Endothelial cell of umbilical vein (primary cell): ENCODE data around the gene AGTPBP1. TPM values are rescaled to one million over a fixed set of nuclear protein-coding genes. Genes with fewer than 3 reads are reported as not detected.
"Not testable (repeated sequence)": the region's sequence is repeated elsewhere in the genome, so short reads cannot be mapped to it uniquely, and the experiment has no call there.

Source experiments
- BruUV-seq: library from RNA; stranded (reverse); fragments of 400-500 nt; replicated peaks from 2 replicates; lab custom pipeline; 2021; lab: Mats Ljungman, UMichigan
- CTCF ChIA-PET: fragments of 300-600, 350-600 bp; sonication (Branson Sonifier 250); formaldehyde crosslinking; loops from one replicate; lab custom pipeline; 2021; ENCODE audit warnings: antibody characterized with exemption, inconsistent platforms; lab: Charles Lee
- POLR2A ChIA-PET: fragments of 300-600, 350-600 bp; sonication (Branson Sonifier 250); formaldehyde crosslinking; loops from one replicate; lab custom pipeline; 2021; ENCODE audit warnings: antibody characterized with exemption, inconsistent platforms; lab: Charles Lee
- DNase-seq: peaks from one replicate; pipeline ENCODE4 v3.0.0-alpha.2; 2011; ENCODE audit warnings: low read depth, low spot score
- FAIRE-seq: peaks from 2 replicates; lab custom pipeline; 2011; peaks lifted over from hg19 to GRCh38; lab: Jason Lieb, UNC
- H2AFZ ChIP-seq: 2 replicates; pipeline ENCODE4 v1.6.0; 2012; ENCODE audit warnings: low read depth, low read length, control low read depth, inconsistent platforms
- H3K27ac ChIP-seq: 2 replicates; pipeline ENCODE4 v1.5.1; 2011; ENCODE audit warnings: low read depth, mild to moderate bottlenecking, control low read depth, low read length, moderate library complexity; ENCODE audit not compliant: insufficient read depth
- H3K27me3 ChIP-seq, 2 experiments: 2 replicates each; pipeline versions ENCODE4 v1.6.0 to v1.6.1; 2011; ENCODE audit warnings: low read length in 2 of 2, mixed read lengths in 1 of 2; ENCODE audit not compliant: control insufficient read depth in 2 of 2, insufficient read depth in 2 of 2
- H3K36me3 ChIP-seq, 2 experiments: 2 replicates in 1 of 2; 3 replicates in 1 of 2; pipeline ENCODE4 v1.5.1; 2011; ENCODE audit warnings: low read length in 2 of 2, mild to moderate bottlenecking in 1 of 2, moderate library complexity in 1 of 2; ENCODE audit not compliant: control insufficient read depth in 2 of 2, insufficient read depth in 2 of 2; ENCODE audit errors: extremely low read depth in 1 of 2
- H3K4me1 ChIP-seq: 3 replicates; pipeline ENCODE4 v1.5.1; 2011; ENCODE audit warnings: mild to moderate bottlenecking, low read length; ENCODE audit not compliant: control insufficient read depth, insufficient read depth; ENCODE audit errors: extremely low read depth
- H3K4me2 ChIP-seq: 2 replicates; pipeline ENCODE4 v1.6.1; 2011; ENCODE audit warnings: low read length, control low read depth, mixed read lengths; ENCODE audit not compliant: insufficient read depth
- H3K4me3 ChIP-seq, 3 experiments: fragments of 200-600 bp in 1 of 3; sonication (generic), shearing (Covaris generic) in 1 of 3; replicated peaks in 1 of 3; 2 replicates each; pipeline ENCODE4 v1.5.1; 2011 to 2016; ENCODE audit warnings: control low read depth in 3 of 3, low read length in 3 of 3, mild to moderate bottlenecking in 2 of 3, inconsistent platforms in 1 of 3, low read depth in 1 of 3, moderate library complexity in 1 of 3; ENCODE audit not compliant: insufficient read depth in 1 of 3
- H3K79me2 ChIP-seq: 2 replicates; pipeline ENCODE4 v1.6.0; 2012; ENCODE audit warnings: low read length, inconsistent platforms; ENCODE audit not compliant: control insufficient read depth, insufficient read depth
- H3K9ac ChIP-seq: replicated peaks from 2 replicates; pipeline ENCODE3; 2011; ENCODE audit warnings: low read length, control low read depth; ENCODE audit not compliant: insufficient read depth; ENCODE audit errors: extremely low read depth
- H3K9me1 ChIP-seq: replicated peaks from 3 replicates; pipeline ENCODE4 v1.6.0; 2011; ENCODE audit warnings: mild to moderate bottlenecking, low read length; ENCODE audit not compliant: control insufficient read depth, insufficient read depth; ENCODE audit errors: extremely low read depth
- H3K9me3 ChIP-seq: replicated peaks from 2 replicates; pipeline ENCODE4 v1.5.1; 2012; ENCODE audit warnings: low read length, inconsistent platforms; ENCODE audit not compliant: control insufficient read depth, insufficient read depth
- H4K20me1 ChIP-seq: replicated peaks from 2 replicates; pipeline ENCODE3; 2011; ENCODE audit warnings: mild to moderate bottlenecking, low read length; ENCODE audit not compliant: control insufficient read depth, insufficient read depth; ENCODE audit errors: extremely low read depth
- EZH2 ChIP-seq: IDR thresholded peaks from 2 replicates; pipeline ENCODE4 v1.6.1; 2012; ENCODE audit warnings: borderline replicate concordance, low read depth, mild to moderate bottlenecking, moderate library complexity, low read length, inconsistent platforms; ENCODE audit not compliant: severe bottlenecking
- FOS ChIP-seq: IDR thresholded peaks from 2 replicates; pipeline ENCODE4 v1.6.1; 2011; ENCODE audit warnings: mild to moderate bottlenecking, low read length, moderate library complexity, borderline replicate concordance; ENCODE audit not compliant: insufficient read depth
- GATA2 ChIP-seq: IDR thresholded peaks from 2 replicates; pipeline ENCODE4 v1.7.0; 2011; ENCODE audit warnings: low read depth, mild to moderate bottlenecking, moderate library complexity, mixed read lengths, low read length; ENCODE audit not compliant: insufficient read length, insufficient read depth
- JUN ChIP-seq: IDR thresholded peaks from 2 replicates; pipeline ENCODE4 v1.6.1; 2011; ENCODE audit warnings: borderline replicate concordance, low read depth; ENCODE audit not compliant: insufficient read length, insufficient read depth
- dilution Hi-C: fragments of 300-500 bp; cut with MboI; formaldehyde crosslinking; loops from one replicate; pipeline ENCODE4 v1.15.0; 2019; ENCODE audit warnings: low sequenced_read_pairs; ENCODE audit not compliant: extremely low pct_ligation_motif_present
- intact Hi-C: fragments of 100-400 bp; cut with micrococcal nuclease; formaldehyde crosslinking; loops from one replicate; pipeline ENCODE4 v1.10.0; 2022
- polyA plus RNA-seq, 4 experiments: library from polyadenylated mRNA; depleted of rRNA in 3 of 4; stranded (reverse) in 3 of 4; unstranded in 1 of 4; fragments of >200 nt; gene quantifications; 2 replicates each; pipeline versions ENCODE4 v1.2.1 to v1.2.3, GENCODE V29; 2011 to 2012; ENCODE audit warnings: missing spikeins in 1 of 4
- total RNA-seq: library from RNA; stranded (reverse); gene quantifications from 2 replicates; pipeline ENCODE4 v1.2.3, GENCODE V29; 2021

Gene AGTPBP1
- total and polyA plus RNA-seq, 2 donors (not counting 3 experiments of a cell fraction or from before 2014, with no cell fraction given) = 4.2 to 18.4 TPM

DNA sequence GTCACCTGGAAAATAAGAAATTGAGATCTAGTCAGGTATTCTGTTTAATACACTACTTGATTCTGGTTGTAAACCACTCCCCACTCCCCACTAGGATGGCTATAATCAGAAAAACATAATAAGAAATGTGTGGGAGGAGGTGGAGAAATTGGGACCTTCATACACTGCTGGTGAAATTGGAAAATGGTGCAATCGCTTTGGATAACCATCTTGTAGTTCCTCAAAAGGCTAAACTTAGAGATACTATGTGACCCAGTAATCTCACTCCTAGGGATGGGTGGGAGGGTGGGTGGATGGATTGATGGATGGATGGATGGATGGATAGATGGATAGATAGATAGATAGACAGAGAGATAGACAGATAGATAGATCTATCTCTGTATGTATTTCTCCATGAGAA is 14.5 kb upstream of the AGTPBP1 start:
- H3K4me2 ChIP-seq, H3K36me3 ChIP-seq, H2AFZ ChIP-seq, FAIRE-seq, DNase-seq, H3K4me3 ChIP-seq, POLR2A ChIA-PET, H3K79me2 ChIP-seq, H3K9ac ChIP-seq, BruUV-seq, H3K9me3 ChIP-seq, CTCF ChIA-PET, H3K27me3 ChIP-seq, H3K27ac ChIP-seq, dilution Hi-C loops, H3K9me1 ChIP-seq, H4K20me1 ChIP-seq, H3K4me1 ChIP-seq, intact Hi-C loops: not testable (repeated sequence)

DNA sequence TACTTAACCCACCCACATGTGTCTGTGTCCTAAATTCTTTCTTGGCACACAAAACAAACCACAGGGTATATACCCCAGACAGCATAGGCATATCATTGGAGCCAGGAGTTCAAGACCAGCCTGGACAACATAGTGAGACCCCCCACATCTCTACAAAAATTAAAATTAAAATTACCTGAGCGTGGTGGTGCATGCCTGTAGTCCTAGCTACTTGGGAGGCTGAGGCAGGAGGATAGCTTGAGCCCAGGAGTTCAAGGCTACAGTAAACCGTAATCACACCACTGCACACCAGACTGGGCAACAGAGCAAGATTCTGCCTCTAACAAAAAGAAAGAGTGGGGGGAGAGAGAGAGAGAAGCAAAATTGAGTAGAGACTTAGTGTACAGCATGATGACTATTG is 4.6 kb upstream of the AGTPBP1 start:
- POLR2A ChIA-PET = no interaction called here

More for the DNA sequence above, 4.6 kb upstream of the AGTPBP1 start:
- Histone ChIP-seq H3K79me2 (no peaks in the 10 kb centered on the region), H3K9ac (no peak overlapping the region), H3K9me3 (no peaks in the 10 kb centered on the region), H3K9me1 (no peaks in the 10 kb centered on the region), H3K27me3 (peaks cover 11 to 22% of the 10 kb centered on the region in 2 experiments), H4K20me1 (no peaks in the 10 kb centered on the region), H3K4me3 (no peak overlapping the region), H3K27ac (no peak overlapping the region), H3K36me3 (no peaks in the 10 kb centered on the region), H3K4me1 (peaks cover 5% of the 10 kb centered on the region), H2AFZ (no peak overlapping the region), H3K4me2 (no peak overlapping the region)
- FAIRE-seq (no peak), DNase-seq (no peak)
- TF ChIP-seq JUN = no peak
- no peak for TF ChIP-seq GATA2
- TF ChIP-seq FOS = no peak
- no peak for TF ChIP-seq EZH2
- CTCF ChIA-PET = no interaction called here
- intact Hi-C loops = loop anchor here (10.0 kb wide), 1 partner anchor 1198 kb away; the partner anchor contains the start of gene GAS1
- dilution Hi-C loops = no loop called here
- no TSS peak for BruUV-seq
